Esophagus (tissue), 2 donors: Measurements from ENCODE around the gene CCR9. TPM values are rescaled to one million over a fixed set of nuclear protein-coding genes. Genes with fewer than 3 reads are reported as not detected.

Experiments used
- H3K27ac ChIP-seq, 2 donors: one replicate each; pipeline ENCODE4 v1.5.1; 2013; ENCODE audit warnings: low read depth in 2 of 2, mild to moderate bottlenecking in 2 of 2, inconsistent platforms in 1 of 2, low read length in 1 of 2, moderate library complexity in 1 of 2
- H3K27me3 ChIP-seq, 2 donors: one replicate each; pipeline ENCODE4 v1.6.1; 2013; ENCODE audit warnings: low read length in 2 of 2, control low read depth in 1 of 2, mild to moderate bottlenecking in 1 of 2; ENCODE audit not compliant: insufficient read depth in 2 of 2, control insufficient read depth in 1 of 2
- H3K36me3 ChIP-seq, 2 donors: one replicate each; pipeline ENCODE4 v1.6.1; 2013; ENCODE audit warnings: low read length in 1 of 2; ENCODE audit not compliant: control insufficient read depth in 2 of 2, insufficient read depth in 2 of 2
- H3K4me1 ChIP-seq, 2 donors: one replicate each; pipeline ENCODE4 v1.6.1; 2013; ENCODE audit warnings: low read length in 1 of 2; ENCODE audit not compliant: control insufficient read depth in 2 of 2, insufficient read depth in 2 of 2
- H3K4me3 ChIP-seq, 2 donors: one replicate each; pipeline ENCODE4 v1.5.1; 2013; ENCODE audit warnings: low read length in 2 of 2, mild to moderate bottlenecking in 2 of 2, low read depth in 1 of 2, moderate library complexity in 1 of 2
- H3K9me3 ChIP-seq, 2 donors: one replicate each; pipeline ENCODE4 v1.6.1; 2013; ENCODE audit warnings: mild to moderate bottlenecking in 2 of 2, low read depth in 1 of 2, low read length in 1 of 2, moderate library complexity in 1 of 2; ENCODE audit not compliant: control insufficient read depth in 2 of 2, insufficient read depth in 1 of 2
- WGBS, 2 donors: extraction: QIAGEN DNeasy Blood & Tissue Kit; methylation state at CpG; one replicate each; pipeline ENCODE4 v1.1.7; 2013; 5-methylcytosine and 5-hydroxymethylcytosine counted together
- polyA plus RNA-seq, 2 donors: library from polyadenylated mRNA; stranded (reverse); fragments of 200-250 nt; gene quantifications; one replicate each; pipeline ENCODE4 v1.2.3, GENCODE V29; 2013
- donor health status: healthy with polysubstance abuse.
- donor health status: Bipolar disorder and iron deficiency.

The CCR9 gene
- polyA plus RNA-seq, 2 donors = not detected

- no peaks in the 10 kb centered on the region for H3K27me3 ChIP-seq
- no peak overlapping the region for H3K27ac ChIP-seq
- H3K4me3 ChIP-seq = no peak overlapping the region
- H3K9me3 ChIP-seq = no peaks in the 10 kb centered on the region
- peaks cover 25 to 50% of the 10 kb centered on the region in 2 donors for H3K36me3 ChIP-seq
- no peaks in the 10 kb centered on the region for H3K4me1 ChIP-seq
- 73 to 74% methylated on average over 6 of the region's 6 CpGs for WGBS, 2 donors
Measured at GRCh38 chr3:45948311-45948781, 62.0 kb downstream of the CCR9 start.

GRCh38 chr3:45948881-45949280 lies 62.5 kb downstream of the CCR9 start:
- no peaks in the 10 kb centered on the region for H3K27me3 ChIP-seq
- H3K36me3 ChIP-seq = peaks cover 30 to 51% of the 10 kb centered on the region in 2 donors
- 93 to 94% methylated on average over 6 of the region's 6 CpGs for WGBS, 2 donors
- peak overlapping the region in 1 of 2 donors; percentile 7 for H3K27ac ChIP-seq
- H3K4me3 ChIP-seq = no peak overlapping the region
- H3K4me1 ChIP-seq = no peaks in the 10 kb centered on the region
- H3K9me3 ChIP-seq = no peaks in the 10 kb centered on the region

GRCh38 chr3:45949432-45949831 lies 63.1 kb downstream of the CCR9 start:
- no peaks in the 10 kb centered on the region for H3K4me1 ChIP-seq
- no peaks in the 10 kb centered on the region for H3K27me3 ChIP-seq
- H3K27ac ChIP-seq = peak overlapping the region in 1 of 2 donors; percentile 33
- H3K9me3 ChIP-seq = no peaks in the 10 kb centered on the region
- peaks cover 36 to 56% of the 10 kb centered on the region in 2 donors for H3K36me3 ChIP-seq
- WGBS, 2 donors = 91 to 93% methylated on average over 4 of the region's 4 CpGs
- H3K4me3 ChIP-seq = no peak overlapping the region

GRCh38 chr3:45950131-45950530 lies 63.8 kb downstream of the CCR9 start:
- Histone ChIP-seq H3K4me3 (no peak overlapping the region), H3K36me3 (peaks cover 42 to 62% of the 10 kb centered on the region in 2 donors), H3K27me3 (no peaks in the 10 kb centered on the region), H3K4me1 (no peaks in the 10 kb centered on the region), H3K27ac (peak overlapping the region; percentile 7 to 11), H3K9me3 (no peaks in the 10 kb centered on the region)
- 94 to 96% methylated on average over 2 of the region's 2 CpGs for WGBS, 2 donors

- peaks cover 46 to 62% of the 10 kb centered on the region in 2 donors for H3K36me3 ChIP-seq
- H3K27me3 ChIP-seq = no peaks in the 10 kb centered on the region
- WGBS, 2 donors = 88 to 92% methylated on average over 6 of the region's 6 CpGs
- H3K4me1 ChIP-seq = no peaks in the 10 kb centered on the region
- H3K4me3 ChIP-seq = no peak overlapping the region
- peak overlapping the region in 1 of 2 donors; percentile 73 for H3K27ac ChIP-seq
- H3K9me3 ChIP-seq = no peaks in the 10 kb centered on the region
Measured at GRCh38 chr3:45950686-45951600, 64.6 kb downstream of the CCR9 start.

- Histone ChIP-seq H3K27ac (no peak overlapping the region), H3K4me3 (no peak overlapping the region), H3K36me3 (peaks cover 46 to 60% of the 10 kb centered on the region in 2 donors), H3K4me1 (no peaks in the 10 kb centered on the region), H3K9me3 (no peaks in the 10 kb centered on the region), H3K27me3 (no peaks in the 10 kb centered on the region)
- WGBS, 2 donors = 91 to 94% methylated on average over 6 of the region's 6 CpGs
Measured at GRCh38 chr3:45951946-45952345, 65.6 kb downstream of the CCR9 start.

GRCh38 chr3:45952456-45952855 lies 66.1 kb downstream of the CCR9 start:
- WGBS, 2 donors = 71 to 83% methylated on average over 4 of the region's 4 CpGs
- no peaks in the 10 kb centered on the region for H3K27me3 ChIP-seq
- H3K4me3 ChIP-seq = no peak overlapping the region
- H3K36me3 ChIP-seq = peaks cover 44 to 55% of the 10 kb centered on the region in 2 donors
- peak overlapping the region in 1 of 2 donors; percentile 28 for H3K27ac ChIP-seq
- no peaks in the 10 kb centered on the region for H3K9me3 ChIP-seq
- H3K4me1 ChIP-seq = no peaks in the 10 kb centered on the region

Other genes starting within 250 kb of the CCR9 start
- 10 to 100 TPM; 14.1 to 16.9 TPM for gene SACM1L, start 197.1 kb upstream of the CCR9 start, polyA plus RNA-seq
- under 1 TPM in 1 of 2 donors, not detected in 1; 0.01 TPM for gene SLC6A20, start 90.0 kb upstream of the CCR9 start, polyA plus RNA-seq
- gene LZTFL1, start 44.4 kb upstream of the CCR9 start, polyA plus RNA-seq = 1 to 10 TPM; 3.4 to 6.3 TPM
- 1 to 10 TPM in 1 of 2 donors, under 1 TPM in 1; 0.90 to 1.6 TPM for gene CXCR6, start 56.9 kb downstream of the CCR9 start, polyA plus RNA-seq
- 10 to 100 TPM in 1 of 2 donors, 1 to 10 TPM in 1; 9.6 to 11.9 TPM for gene FYCO1, start 109.3 kb downstream of the CCR9 start, polyA plus RNA-seq
- gene XCR1, start 140.9 kb downstream of the CCR9 start, polyA plus RNA-seq = under 1 TPM; 0.08 to 0.34 TPM